GM19238 (cell line): Measurements from ENCODE around the gene PPP4R3B.
A peak's percentile ranks its signal among the peaks of the same experiment; 100 is the strongest.

Experiments used
- DNase-seq: peaks from one replicate; pipeline ENCODE4 v3.0.0; 2011; ENCODE audit warnings: low spot score; ENCODE audit not compliant: insufficient read length

PPP4R3B gene

GRCh38 chr2:55617175-55618024 is at the start of gene PPP4R3B:
Gene PPP4R3B, minus strand, starts transcription at chr2:55617622. Its CDS starts 337 bp downstream, at chr2:55617285.
- DNase-seq: peak; percentile 91

GRCh38 chr2:55653255-55653654 is 35.8 kb upstream of the PPP4R3B start:
- no peak for DNase-seq

- no peak for DNase-seq
Measured at GRCh38 chr2:55649211-55649610, 31.8 kb upstream of the PPP4R3B start.

GRCh38 chr2:55636831-55637230 is 19.4 kb upstream of the PPP4R3B start:
- DNase-seq: no peak

- DNase-seq: no peak
Measured at GRCh38 chr2:55628931-55629330, 11.5 kb upstream of the PPP4R3B start.

- no peak for DNase-seq
Measured at GRCh38 chr2:55627915-55628314, 10.5 kb upstream of the PPP4R3B start.

GRCh38 chr2:55621802-55622201 is 4.4 kb upstream of the PPP4R3B start:
- DNase-seq: no peak

GRCh38 chr2:55620123-55620779 is 2.8 kb upstream of the PPP4R3B start:
- DNase-seq: no peak

GRCh38 chr2:55618275-55619055 is 1.0 kb upstream of the PPP4R3B start:
- DNase-seq: peak; percentile 47

- no peak for DNase-seq
Measured at GRCh38 chr2:55618025-55618274, 528 bp upstream of the PPP4R3B start.

GRCh38 chr2:55616551-55617174 is 759 bp downstream of the PPP4R3B start:
- DNase-seq: peak; percentile 14

GRCh38 chr2:55611997-55612396 is 5.4 kb downstream of the PPP4R3B start:
- no peak for DNase-seq

- no peak for DNase-seq
Measured at GRCh38 chr2:55610954-55611743, 6.3 kb downstream of the PPP4R3B start.

GRCh38 chr2:55609938-55610578 is 7.4 kb downstream of the PPP4R3B start:
- DNase-seq: no peak

- DNase-seq: no peak
Measured at GRCh38 chr2:55609193-55609794, 8.1 kb downstream of the PPP4R3B start.

GRCh38 chr2:55607717-55608116 is 9.7 kb downstream of the PPP4R3B start:
- DNase-seq: no peak

GRCh38 chr2:55604027-55604565 is 13.3 kb downstream of the PPP4R3B start:
- DNase-seq: no peak

GRCh38 chr2:55601849-55602248 is 15.6 kb downstream of the PPP4R3B start:
- DNase-seq: no peak

GRCh38 chr2:55598056-55598795 is 19.2 kb downstream of the PPP4R3B start:
- DNase-seq: no peak
